Cardiac fibroblast (primary cell): ENCODE measurements around the gene RAPGEF4.

ENCODE experiments used
- DNase-seq, 2 donors: peaks; one replicate each; pipeline versions ENCODE4 v3.0.0 to v3.0.0-alpha.2; 2010; ENCODE audit warnings: low read depth in 2 of 2
- H3K4me3 ChIP-seq, 2 donors: replicated peaks in 1 of 2; 1 replicate in 1 of 2; 2 replicates in 1 of 2; pipeline ENCODE4 v1.5.1; 2011; ENCODE audit warnings: low read depth in 2 of 2, low read length in 2 of 2, mild to moderate bottlenecking in 2 of 2, moderate library complexity in 1 of 2
- TF ChIP-seq, protein P1 (sequence below): IDR thresholded peaks from one replicate; pipeline ENCODE4 v1.5.1; 2011; ENCODE audit warnings: low read depth, mild to moderate bottlenecking, low read length, inconsistent platforms

Gene RAPGEF4

DNA sequence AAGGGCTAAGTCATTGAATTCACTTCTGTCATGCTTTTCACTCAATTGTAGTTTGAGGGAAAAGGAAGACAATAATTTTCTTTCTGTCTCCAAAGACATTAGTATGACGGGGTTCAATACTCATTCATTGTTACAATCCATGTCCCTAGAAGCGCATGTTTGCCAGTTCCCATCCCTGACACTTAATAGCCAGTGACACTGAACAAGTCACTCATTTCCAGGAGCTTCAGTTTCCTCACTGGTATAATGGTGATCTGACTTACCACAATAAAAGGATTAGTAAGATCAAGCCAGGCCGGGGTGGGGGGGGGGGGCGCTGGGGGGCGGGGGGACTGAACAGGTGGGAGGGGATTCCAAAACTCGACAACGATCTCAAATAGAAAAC is 195.2 kb downstream of the RAPGEF4 start:
- DNase-seq: no peak
- no peak overlapping the region for H3K4me3 ChIP-seq
- TF ChIP-seq, protein P1, sequence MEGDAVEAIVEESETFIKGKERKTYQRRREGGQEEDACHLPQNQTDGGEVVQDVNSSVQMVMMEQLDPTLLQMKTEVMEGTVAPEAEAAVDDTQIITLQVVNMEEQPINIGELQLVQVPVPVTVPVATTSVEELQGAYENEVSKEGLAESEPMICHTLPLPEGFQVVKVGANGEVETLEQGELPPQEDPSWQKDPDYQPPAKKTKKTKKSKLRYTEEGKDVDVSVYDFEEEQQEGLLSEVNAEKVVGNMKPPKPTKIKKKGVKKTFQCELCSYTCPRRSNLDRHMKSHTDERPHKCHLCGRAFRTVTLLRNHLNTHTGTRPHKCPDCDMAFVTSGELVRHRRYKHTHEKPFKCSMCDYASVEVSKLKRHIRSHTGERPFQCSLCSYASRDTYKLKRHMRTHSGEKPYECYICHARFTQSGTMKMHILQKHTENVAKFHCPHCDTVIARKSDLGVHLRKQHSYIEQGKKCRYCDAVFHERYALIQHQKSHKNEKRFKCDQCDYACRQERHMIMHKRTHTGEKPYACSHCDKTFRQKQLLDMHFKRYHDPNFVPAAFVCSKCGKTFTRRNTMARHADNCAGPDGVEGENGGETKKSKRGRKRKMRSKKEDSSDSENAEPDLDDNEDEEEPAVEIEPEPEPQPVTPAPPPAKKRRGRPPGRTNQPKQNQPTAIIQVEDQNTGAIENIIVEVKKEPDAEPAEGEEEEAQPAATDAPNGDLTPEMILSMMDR: no peak

DNA sequence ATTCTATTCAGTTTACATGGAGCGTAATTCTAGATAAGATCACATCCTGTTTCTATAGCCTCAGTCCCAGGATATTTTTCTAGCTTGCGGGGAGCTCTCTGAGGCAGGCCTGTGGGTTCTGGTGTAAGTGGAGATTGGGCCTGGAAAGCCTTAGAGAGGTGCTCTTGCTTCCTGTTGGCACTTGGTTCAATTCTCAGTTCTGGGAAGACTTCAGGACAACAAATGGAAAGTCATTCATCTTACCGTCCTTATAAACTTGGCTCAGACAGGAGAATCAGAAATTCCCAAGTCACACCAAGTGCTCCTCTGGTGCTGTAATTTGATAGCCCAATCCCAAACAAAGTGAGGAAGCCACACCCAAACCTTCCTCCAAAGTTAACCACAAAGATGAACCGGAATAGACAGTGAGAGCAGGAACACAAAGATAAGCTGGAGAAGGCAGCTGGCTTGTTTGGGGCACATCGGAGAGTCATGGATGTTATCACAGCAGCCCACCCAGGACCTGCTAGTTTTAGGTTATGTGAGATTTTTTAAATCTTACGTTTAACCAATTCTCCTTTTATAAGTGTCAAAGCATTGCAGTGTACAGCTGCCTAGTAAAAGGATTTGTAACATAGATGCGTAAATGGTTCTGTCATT is 195.7 kb downstream of the RAPGEF4 start:
- TF ChIP-seq, protein P1: no peak
- H3K4me3 ChIP-seq: no peak overlapping the region
- DNase-seq: peak; percentile 49 to 84

DNA sequence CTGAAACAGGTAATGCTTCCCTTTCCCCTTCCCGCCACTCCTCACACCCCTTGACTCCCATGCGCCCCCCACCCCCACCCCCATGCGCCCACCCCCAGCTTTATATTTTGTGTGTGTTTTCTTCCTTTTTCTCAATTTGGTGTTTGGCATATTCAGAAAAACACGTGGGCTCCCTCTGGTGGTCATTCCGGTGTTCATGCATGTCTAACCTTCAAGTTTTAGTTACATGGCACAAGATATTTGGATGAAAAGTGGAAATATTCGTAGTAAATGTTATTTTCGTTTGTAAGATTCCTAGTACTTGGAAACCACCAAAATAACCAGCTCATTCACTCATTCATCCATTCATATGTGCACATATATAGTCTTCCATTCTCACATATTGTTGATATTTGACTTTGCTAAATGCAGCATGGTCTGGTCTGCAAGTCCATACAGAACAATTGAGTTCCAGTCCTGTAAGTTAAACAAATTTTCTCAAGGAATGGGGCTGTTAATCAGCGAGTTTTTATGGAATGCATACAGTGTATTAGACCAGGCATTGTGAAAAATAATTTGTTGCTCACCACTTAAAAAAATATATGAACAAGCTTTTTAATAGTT is 196.4 kb downstream of the RAPGEF4 start:
- TF ChIP-seq, protein P1: peak; percentile 69
- DNase-seq: peak; percentile 85 to 86
- H3K4me3 ChIP-seq: no peak overlapping the region

DNA sequence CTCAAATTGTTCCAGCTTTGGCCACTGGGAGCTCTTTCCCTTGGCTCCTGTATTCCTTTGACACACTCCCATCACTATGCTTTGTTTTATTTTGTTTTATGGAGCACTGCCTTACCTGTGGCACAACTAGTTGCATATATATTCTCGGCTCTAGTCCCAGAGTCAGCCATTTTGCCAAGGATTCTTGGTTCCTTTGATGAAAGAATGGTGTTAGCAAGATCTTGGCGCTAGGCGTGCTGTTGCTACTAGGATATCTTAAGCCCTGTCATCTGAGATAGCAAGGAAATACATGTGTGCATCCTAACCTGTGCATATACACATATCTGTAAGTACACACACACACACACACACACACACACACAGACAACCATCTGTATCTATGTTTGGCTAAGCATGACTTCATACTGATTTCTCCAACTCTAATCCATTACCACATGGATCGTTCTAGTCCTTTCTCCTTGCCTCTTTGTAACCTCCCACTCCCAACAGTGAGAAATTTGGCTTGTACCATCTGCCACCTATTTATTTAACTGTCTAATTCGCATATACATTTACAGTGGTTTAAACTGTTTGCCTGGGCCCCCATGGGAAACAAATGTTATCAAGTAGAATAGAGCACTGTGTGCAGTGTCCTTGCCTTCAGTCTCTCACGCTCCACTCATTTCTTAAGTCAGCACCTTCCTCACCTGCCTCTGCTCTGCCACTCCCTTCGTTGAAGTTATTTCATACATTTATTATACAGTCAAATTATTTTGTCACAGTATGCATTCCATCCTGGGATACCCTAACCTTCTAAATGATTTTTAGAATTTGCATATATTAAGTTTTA is 202.5 kb downstream of the RAPGEF4 start:
- DNase-seq: no peak

DNA sequence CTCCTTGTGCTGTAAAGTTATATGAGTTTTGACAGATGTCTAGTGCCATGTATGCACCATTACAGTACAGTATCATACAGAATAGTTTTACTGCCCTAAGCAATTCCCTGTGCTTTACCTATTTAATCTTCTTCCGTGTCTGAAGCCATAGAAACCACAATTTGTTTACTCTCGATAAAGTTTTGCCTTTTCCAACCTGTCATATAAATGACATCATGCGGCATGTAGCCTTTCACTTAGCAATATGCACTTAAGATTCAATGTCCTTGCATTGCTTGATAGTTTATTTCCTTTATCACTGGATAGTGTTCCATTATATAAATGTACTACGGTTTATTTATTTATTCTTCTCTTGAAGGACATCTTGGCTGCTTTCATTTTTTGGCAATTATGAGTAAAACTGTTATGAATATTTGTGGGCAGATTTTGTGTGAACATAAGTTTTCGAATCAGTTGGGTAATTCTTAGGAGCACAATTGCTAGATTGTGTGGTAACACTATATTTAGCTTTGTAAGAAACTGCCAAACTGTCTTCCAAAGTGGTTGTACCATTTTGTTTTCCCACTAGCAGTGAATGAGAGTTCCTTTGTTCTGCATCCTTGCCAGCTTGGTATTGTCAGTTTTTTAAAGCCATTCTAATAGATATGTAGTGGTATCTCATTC is 203.2 kb downstream of the RAPGEF4 start:
- DNase-seq: peak in 1 of 2 donors; percentile 35
- TF ChIP-seq, protein P1: no peak
- H3K4me3 ChIP-seq: no peak overlapping the region

More for the DNA sequence above, 202.5 kb downstream of the RAPGEF4 start:
- TF ChIP-seq, protein P1: no peak
- H3K4me3 ChIP-seq: no peak overlapping the region

DNA sequence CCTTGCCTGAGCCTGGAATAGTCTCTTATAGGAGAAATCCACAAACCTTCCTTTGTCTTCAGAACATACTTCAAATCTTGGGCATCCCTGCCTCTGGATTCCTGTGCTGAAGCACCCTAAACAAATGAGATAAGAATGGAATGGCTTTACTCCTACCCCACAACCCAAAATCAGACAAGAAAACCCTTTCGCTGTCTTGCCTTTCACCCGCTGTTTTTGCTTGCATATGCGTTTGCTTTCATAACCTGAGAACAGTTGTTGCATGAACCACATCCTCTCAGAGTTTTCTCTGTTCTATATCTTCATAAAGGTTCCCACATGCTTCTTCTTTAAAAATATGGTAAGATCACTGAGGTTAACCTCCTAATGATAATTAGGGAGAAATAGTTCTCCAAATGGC is 207.9 kb downstream of the RAPGEF4 start:
- TF ChIP-seq, protein P1: no peak

More for the DNA sequence above, 207.9 kb downstream of the RAPGEF4 start:
- no peak overlapping the region for H3K4me3 ChIP-seq
- no peak for DNase-seq
